ENCODE results near the gene VSIG1. TPM values are rescaled to one million over a fixed set of nuclear protein-coding genes. Genes with fewer than 3 reads are reported as not detected.

The VSIG1 gene
- total RNA-seq, 1 experiment from 2014 or later: 0.07 TPM

DNA sequence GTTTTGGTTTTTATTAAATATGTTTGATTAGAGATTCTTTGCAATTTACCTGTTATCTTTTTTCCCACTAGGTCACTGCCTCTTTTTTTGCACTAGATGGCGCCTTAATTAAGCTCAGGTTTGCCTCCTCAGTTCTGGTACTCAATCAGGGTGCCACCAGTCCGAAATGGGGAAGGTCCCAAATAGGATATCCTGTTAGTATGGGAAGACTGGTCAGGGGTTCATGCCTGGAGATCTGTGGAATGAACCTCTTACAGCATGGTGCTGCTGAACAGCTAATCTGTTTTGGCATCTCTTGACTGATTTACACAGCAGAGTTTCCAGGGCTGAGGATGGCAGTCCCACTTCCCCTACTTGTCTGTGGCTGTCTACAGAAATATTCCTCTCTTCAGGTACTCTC lies 24.2 kb upstream of the VSIG1 start:
- no peaks in the 10 kb centered on the region for H3K27me3 ChIP-seq (ENCODE audit: insufficient read depth, low read length)

DNA sequence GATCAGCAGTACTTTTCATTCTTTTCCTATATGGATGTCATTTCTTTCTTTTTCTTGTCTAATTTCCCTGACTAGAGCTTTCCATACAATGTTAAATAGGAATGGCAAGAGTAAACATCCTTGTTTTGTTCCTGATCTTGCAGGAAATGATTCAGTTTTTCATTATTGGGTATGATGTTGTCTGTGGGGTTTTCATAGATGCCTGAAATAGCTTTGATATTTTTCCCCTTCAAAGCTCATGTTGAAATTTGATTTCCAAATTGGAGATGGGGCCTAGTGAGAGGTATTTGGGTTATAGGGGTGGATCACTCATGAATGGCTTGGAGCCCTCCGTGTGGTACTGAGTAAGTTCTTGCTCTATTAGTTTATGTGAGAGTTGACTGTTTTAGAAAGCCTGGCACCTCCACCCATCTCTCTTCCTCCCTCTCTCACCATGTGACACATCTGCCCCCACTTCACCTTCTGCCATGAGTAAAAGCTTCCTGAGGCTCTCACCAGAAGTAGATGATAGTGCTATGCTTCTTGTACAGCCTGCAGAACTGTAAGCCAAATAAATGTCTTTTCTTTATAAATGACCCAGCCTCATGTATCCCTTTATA lies 22.3 kb upstream of the VSIG1 start:
- Histone ChIP-seq H3K27ac (ENCODE audit: low read depth, low read length) (no peak overlapping the region), H3K9ac (ENCODE audit: low read length) (no peak overlapping the region), H3K36me3 (ENCODE audit: control insufficient read depth in 1 of 2, insufficient read depth in 2 of 2, low read length in 2 of 2) (no peaks in the 10 kb centered on the region), H4K20me1 (ENCODE audit: insufficient read depth) (no peaks in the 10 kb centered on the region), H3K27me3 (ENCODE audit: insufficient read depth, low read length) (no peaks in the 10 kb centered on the region), H3K4me2 (ENCODE audit: low read length) (no peak overlapping the region), H3K4me1 (ENCODE audit: control insufficient read depth in 1 of 2, insufficient read depth in 2 of 2, low read length in 2 of 2) (no peaks in the 10 kb centered on the region), H3K79me2 (ENCODE audit: insufficient read depth, low read length) (no peaks in the 10 kb centered on the region), H3K9me3 (ENCODE audit: control insufficient read depth in 1 of 2, insufficient read depth in 1 of 2, low read depth in 1 of 2, low read length in 2 of 2) (no peaks in the 10 kb centered on the region), H3K4me3 (replicated peaks in 1 of 2; ENCODE audit: low read depth in 1 of 2, low read length in 2 of 2) (no peak overlapping the region), H3K9me2 (ENCODE audit: insufficient read depth) (no peaks in the 10 kb centered on the region), H2AFZ (ENCODE audit: low read depth, low read length, poor library complexity, severe bottlenecking) (no peak overlapping the region)
- POLR2A ChIA-PET: no interaction called here
- BruUV-seq (replicated peaks): no TSS peak
- DNase-seq (ENCODE audit: low read depth, low spot score) (no peak), ATAC-seq (no peak)
- RAD21 ChIA-PET (ENCODE audit: low non-redundant PET in 1 of 2, low total read pairs in 2 of 2, uncharacterized antibody in 2 of 2, unreplicated experiment in 2 of 2): no interaction called here
- intact Hi-C loops (cut with micrococcal nuclease): no loop called here
- CTCF ChIA-PET: no interaction called here
- TF ChIP-seq ELF1 (IDR thresholded peaks at IDR 0.05; ENCODE audit: borderline replicate concordance, low read depth) (no peak), SP1 (IDR thresholded peaks at IDR 0.05; ENCODE audit: low read depth) (no peak), POLR2A (IDR thresholded peaks at IDR 0.05; ENCODE audit: borderline replicate concordance, extremely low read depth, insufficient read depth, insufficient read length) (no peak), TCF7L2 (IDR thresholded peaks at IDR 0.05; ENCODE audit: borderline replicate concordance, extremely low read depth, insufficient read depth, insufficient read length) (no peak), RAD21 (IDR thresholded peaks at IDR 0.05; ENCODE audit: low read depth) (no peak), ZNF274 (IDR thresholded peaks at IDR 0.05; ENCODE audit: low read depth, low read length) (no peak), ZFX (IDR thresholded peaks at IDR 0.05) (no peak)
- TF ChIP-seq, protein P1, sequence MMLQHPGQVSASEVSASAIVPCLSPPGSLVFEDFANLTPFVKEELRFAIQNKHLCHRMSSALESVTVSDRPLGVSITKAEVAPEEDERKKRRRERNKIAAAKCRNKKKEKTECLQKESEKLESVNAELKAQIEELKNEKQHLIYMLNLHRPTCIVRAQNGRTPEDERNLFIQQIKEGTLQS (IDR thresholded peaks at IDR 0.05): no peak
- TF ChIP-seq, protein P2, sequence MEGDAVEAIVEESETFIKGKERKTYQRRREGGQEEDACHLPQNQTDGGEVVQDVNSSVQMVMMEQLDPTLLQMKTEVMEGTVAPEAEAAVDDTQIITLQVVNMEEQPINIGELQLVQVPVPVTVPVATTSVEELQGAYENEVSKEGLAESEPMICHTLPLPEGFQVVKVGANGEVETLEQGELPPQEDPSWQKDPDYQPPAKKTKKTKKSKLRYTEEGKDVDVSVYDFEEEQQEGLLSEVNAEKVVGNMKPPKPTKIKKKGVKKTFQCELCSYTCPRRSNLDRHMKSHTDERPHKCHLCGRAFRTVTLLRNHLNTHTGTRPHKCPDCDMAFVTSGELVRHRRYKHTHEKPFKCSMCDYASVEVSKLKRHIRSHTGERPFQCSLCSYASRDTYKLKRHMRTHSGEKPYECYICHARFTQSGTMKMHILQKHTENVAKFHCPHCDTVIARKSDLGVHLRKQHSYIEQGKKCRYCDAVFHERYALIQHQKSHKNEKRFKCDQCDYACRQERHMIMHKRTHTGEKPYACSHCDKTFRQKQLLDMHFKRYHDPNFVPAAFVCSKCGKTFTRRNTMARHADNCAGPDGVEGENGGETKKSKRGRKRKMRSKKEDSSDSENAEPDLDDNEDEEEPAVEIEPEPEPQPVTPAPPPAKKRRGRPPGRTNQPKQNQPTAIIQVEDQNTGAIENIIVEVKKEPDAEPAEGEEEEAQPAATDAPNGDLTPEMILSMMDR (IDR thresholded peaks at IDR 0.05 in 2 of 3, conservative IDR thresholded peaks at IDR 0.05 in 1 of 3; ENCODE audit: borderline replicate concordance in 1 of 3, insufficient read depth in 1 of 3, low read depth in 2 of 3, low read length in 2 of 3): no peak

More for the DNA sequence above, 24.2 kb upstream of the VSIG1 start:
- Histone ChIP-seq H3K36me3 (ENCODE audit: control insufficient read depth in 1 of 2, insufficient read depth in 2 of 2, low read length in 2 of 2) (no peaks in the 10 kb centered on the region), H3K9me3 (ENCODE audit: control insufficient read depth in 1 of 2, insufficient read depth in 1 of 2, low read depth in 1 of 2, low read length in 2 of 2) (no peaks in the 10 kb centered on the region), H3K4me2 (ENCODE audit: low read length) (no peak overlapping the region), H4K20me1 (ENCODE audit: insufficient read depth) (no peaks in the 10 kb centered on the region), H3K27ac (ENCODE audit: low read depth, low read length) (no peak overlapping the region), H3K4me1 (ENCODE audit: control insufficient read depth in 1 of 2, insufficient read depth in 2 of 2, low read length in 2 of 2) (no peaks in the 10 kb centered on the region), H3K9ac (ENCODE audit: low read length) (no peak overlapping the region), H3K4me3 (replicated peaks in 1 of 2; ENCODE audit: low read depth in 1 of 2, low read length in 2 of 2) (no peak overlapping the region), H3K79me2 (ENCODE audit: insufficient read depth, low read length) (no peaks in the 10 kb centered on the region), H2AFZ (ENCODE audit: low read depth, low read length, poor library complexity, severe bottlenecking) (no peak overlapping the region), H3K9me2 (ENCODE audit: insufficient read depth) (no peaks in the 10 kb centered on the region)
- ATAC-seq: peak; percentile 58; the same call in 1 of the 2 replicates
- DNase-seq (ENCODE audit: low read depth, low spot score): peak; percentile 4
- TF ChIP-seq RAD21 (IDR thresholded peaks at IDR 0.05; ENCODE audit: low read depth) (peak; percentile 61), JUND (IDR thresholded peaks at IDR 0.05) (no peak)
- TF ChIP-seq, protein P2 (IDR thresholded peaks at IDR 0.05 in 2 of 3, conservative IDR thresholded peaks at IDR 0.05 in 1 of 3; ENCODE audit: borderline replicate concordance in 1 of 3, insufficient read depth in 1 of 3, low read depth in 2 of 3, low read length in 2 of 3): peak; percentile 48 to 56 (median 54); a peak in 5 of 6 replicates
- CTCF ChIA-PET: interaction anchor here (1.0 to 1.1 kb wide), 2 partner anchors 19 to 50 kb away, joined by 3 to 4 read pairs; no protein-coding TSS in a partner anchor
- no TSS peak for BruUV-seq (replicated peaks)
- POLR2A ChIA-PET: no interaction called here
- RAD21 ChIA-PET (ENCODE audit: low non-redundant PET in 1 of 2, low total read pairs in 2 of 2, uncharacterized antibody in 2 of 2, unreplicated experiment in 2 of 2): no interaction called here
- intact Hi-C loops (cut with micrococcal nuclease): loop anchor here (1.0 kb wide), 1 partner anchor 52 kb away; no protein-coding TSS in a partner anchor

All from HCT116 (cell line).